B cell (primary cell): ENCODE measurements around the gene NBPF3.

Experiments
- CTCF ChIP-seq: fragments of 200-600 bp; IDR thresholded peaks from one replicate; pipeline ENCODE4 v1.8.0; 2022; ENCODE audit warnings: antibody characterized with exemption, mild to moderate bottlenecking
- EZH2 ChIP-seq: IDR thresholded peaks from 2 replicates; pipeline ENCODE4 v1.6.1; 2012; ENCODE audit warnings: borderline replicate concordance, low read depth, mild to moderate bottlenecking, moderate library complexity, low read length; ENCODE audit not compliant: insufficient read depth, poor library complexity, severe bottlenecking

DNA sequence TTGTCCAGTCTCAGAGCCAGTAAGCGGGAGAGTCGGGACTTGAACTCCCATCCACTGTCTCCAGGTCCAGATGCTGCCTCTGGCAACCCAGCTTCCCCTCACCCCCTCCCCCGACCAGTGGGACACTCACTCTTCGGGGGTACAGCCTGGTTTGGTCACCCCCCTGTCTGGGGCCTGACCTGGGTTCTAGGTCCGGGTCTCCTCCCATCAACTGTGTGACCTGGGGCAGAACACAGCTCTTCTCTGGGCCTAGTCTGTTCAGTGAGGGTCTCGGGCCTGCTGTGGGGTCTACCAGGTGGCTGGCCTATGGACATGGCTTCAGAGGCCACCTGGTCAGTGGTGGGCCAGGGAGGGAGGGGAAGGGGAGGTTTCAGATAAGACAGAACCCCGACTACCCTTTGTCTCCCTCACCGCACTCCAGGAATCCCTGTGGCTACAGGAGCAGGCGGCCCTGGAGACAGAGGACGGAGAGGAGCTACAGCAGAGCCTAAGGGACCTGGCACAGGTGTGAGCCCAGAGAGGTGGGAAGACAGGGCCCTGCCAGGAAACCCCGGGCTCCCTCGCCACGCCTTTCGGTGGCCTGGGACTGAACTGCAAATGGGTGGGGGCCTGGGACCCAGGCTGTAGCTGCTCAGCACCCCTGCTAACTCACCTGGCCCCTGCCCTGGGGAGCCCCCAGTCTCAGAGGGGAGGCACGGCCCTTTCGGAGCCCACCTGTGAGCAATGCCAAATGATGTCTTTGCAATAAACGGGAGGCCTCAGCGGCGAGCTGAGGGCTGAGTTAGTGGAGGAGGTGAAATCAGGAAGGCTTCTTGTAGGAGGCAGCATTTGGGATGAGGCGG lies 4.1 kb upstream of the NBPF3 start:
- no peak for TF ChIP-seq CTCF
- no peak for TF ChIP-seq EZH2
